Aorta (tissue), 5 donors: Measurements from ENCODE around the gene LRIT3. TPM values are rescaled to one million over a fixed set of nuclear protein-coding genes. Genes with fewer than 3 reads are reported as not detected.
"Not testable (repeated sequence)": the region's sequence is repeated elsewhere in the genome, so short reads cannot be mapped to it uniquely, and the experiment has no call there.

Experiments
- ATAC-seq: fragments of 200-7000 bp; cut with Tn5 transposase; one replicate; pipeline ENCODE4 v1.9.1; 2022; ENCODE audit warnings: moderate library complexity; ENCODE audit not compliant: low FRiP score
- DNase-seq, 2 donors: peaks; one replicate each; pipeline ENCODE4 v3.0.0-alpha.2; 2020
- H3K27ac ChIP-seq, 2 donors: one replicate each; pipeline ENCODE4 v1.5.1; 2013; ENCODE audit warnings: low read length in 2 of 2, mild to moderate bottlenecking in 2 of 2, moderate library complexity in 2 of 2, control low read depth in 1 of 2, inconsistent platforms in 1 of 2, low read depth in 1 of 2
- H3K27me3 ChIP-seq, 2 donors: one replicate each; pipeline ENCODE4 v1.6.1; 2013; ENCODE audit warnings: control low read depth in 1 of 2, low read length in 1 of 2, mild to moderate bottlenecking in 1 of 2, moderate library complexity in 1 of 2; ENCODE audit not compliant: insufficient read depth in 2 of 2, control insufficient read depth in 1 of 2
- H3K36me3 ChIP-seq, 2 donors: one replicate each; pipeline ENCODE4 v1.6.1; 2013; ENCODE audit warnings: control low read depth in 1 of 2, low read length in 1 of 2, mild to moderate bottlenecking in 1 of 2; ENCODE audit not compliant: insufficient read depth in 2 of 2, control insufficient read depth in 1 of 2
- H3K4me1 ChIP-seq, 2 donors: one replicate each; pipeline ENCODE4 v1.6.1; 2013; ENCODE audit warnings: low read length in 2 of 2, control low read depth in 1 of 2, mild to moderate bottlenecking in 1 of 2, moderate library complexity in 1 of 2; ENCODE audit not compliant: insufficient read depth in 2 of 2, control insufficient read depth in 1 of 2
- H3K4me3 ChIP-seq, 2 donors: one replicate each; pipeline ENCODE4 v1.5.1; 2013; ENCODE audit warnings: low read length in 2 of 2, control low read depth in 1 of 2, mild to moderate bottlenecking in 1 of 2
- H3K9me3 ChIP-seq: one replicate; pipeline ENCODE4 v1.6.1; 2013; ENCODE audit warnings: mild to moderate bottlenecking, low read length; ENCODE audit not compliant: control insufficient read depth
- WGBS, 2 donors: extraction: QIAGEN DNeasy Blood & Tissue Kit; methylation state at CpG; one replicate each; pipeline ENCODE4 v1.1.7; 2013; 5-methylcytosine and 5-hydroxymethylcytosine counted together
- intact Hi-C, 2 donors: fragments of 100-400 bp; cut with DNase I; formaldehyde crosslinking; loops; one replicate each; pipeline versions ENCODE4 v1.14.2 to v1.15.0; 2022
- polyA plus RNA-seq, 2 donors: library from polyadenylated mRNA; stranded (reverse); fragments of 200-250 nt; gene quantifications; one replicate each; pipeline ENCODE4 v1.2.3, GENCODE V29; 2013
- total RNA-seq, 2 donors: library from RNA; stranded (reverse); fragmentation: NEBNext Ultra II Directional; extraction: Animal tissue kit (Norgen Biotek cat#: 25700); gene quantifications; one replicate each; pipeline ENCODE4 v1.2.1, GENCODE V29; 2021
- donor health status: healthy with polysubstance abuse.
- donor health status: Bipolar disorder and iron deficiency.
- donor health status: DM: no; HTN: no; CAD: no.
- donor health status: DM: no; HTN: no; CAD: no.
- donor health status: DM: yes; HTN: yes; CAD: no.

The LRIT3 gene
- total and polyA plus RNA-seq, 4 donors = 0.26 to 0.49 (median 0.36) TPM; not detected in 1

GRCh38 chr4:109827672-109828071, 20.2 kb upstream of the LRIT3 start, which contains the start of gene RRH:
TSS of gene RRH (plus strand) at chr4:109827972. CDS start at chr4:109828028, 56 bp downstream.
- intact Hi-C loops = no loop called here
- no peak within 1 kb of the TSS for H3K4me3 ChIP-seq
- no peaks in the 10 kb centered on the region for H3K4me1 ChIP-seq
- H3K27me3 ChIP-seq = no peaks in the 10 kb centered on the region
- no peak for DNase-seq
- H3K36me3 ChIP-seq = peaks cover 0 to 2% of the 10 kb centered on the region in 2 donors
- no peak within 1 kb of the TSS for H3K27ac ChIP-seq
- H3K9me3 ChIP-seq = no peaks in the 10 kb centered on the region
- WGBS, 2 donors = 96 to 97% methylated on average over 2 of the region's 2 CpGs
- ATAC-seq = no peak

DNA sequence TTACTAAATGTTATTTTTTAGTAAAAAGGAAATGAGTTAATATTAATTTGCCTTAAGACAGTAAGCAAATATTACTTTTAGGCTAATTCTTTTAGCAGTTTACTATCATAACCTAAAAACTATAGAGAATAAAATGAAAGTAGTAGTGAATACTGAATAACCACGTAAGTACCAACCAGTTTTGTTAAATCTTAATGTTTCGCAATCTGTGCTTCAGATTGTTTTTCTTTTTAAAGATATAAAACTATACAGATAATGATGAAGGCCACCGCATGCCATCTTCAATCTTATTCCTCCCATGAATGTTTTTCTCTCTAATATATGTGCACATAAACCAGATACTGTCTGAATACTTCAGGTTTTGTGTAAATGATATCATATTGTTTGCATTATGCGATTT, 14.2 kb upstream of the LRIT3 start:
- no peak for DNase-seq
- intact Hi-C loops = no loop called here
- 89 to 93% methylated on average over 4 of the region's 4 CpGs for WGBS, 2 donors
- ATAC-seq = no peak
- no peak overlapping the region for H3K4me3 ChIP-seq
- H3K27me3 ChIP-seq = no peaks in the 10 kb centered on the region
- H3K27ac ChIP-seq = no peak overlapping the region
- no peaks in the 10 kb centered on the region for H3K4me1 ChIP-seq
- no peaks in the 10 kb centered on the region for H3K9me3 ChIP-seq
- peaks cover 0 to 3% of the 10 kb centered on the region in 2 donors for H3K36me3 ChIP-seq

GRCh38 chr4:109836985-109837384, 10.9 kb upstream of the LRIT3 start:
- H3K27ac ChIP-seq = no peak overlapping the region
- no peaks in the 10 kb centered on the region for H3K9me3 ChIP-seq
- no peaks in the 10 kb centered on the region for H3K4me1 ChIP-seq
- no peaks in the 10 kb centered on the region for H3K27me3 ChIP-seq
- no peak for DNase-seq
- 87% methylated on average over 3 of the region's 3 CpGs for WGBS, 2 donors
- ATAC-seq = no peak
- intact Hi-C loops = no loop called here
- peaks cover 0 to 3% of the 10 kb centered on the region in 2 donors for H3K36me3 ChIP-seq
- H3K4me3 ChIP-seq = no peak overlapping the region

- WGBS, 2 donors = 51 to 57% methylated on average over 6 of the region's 6 CpGs
Observed at GRCh38 chr4:109846395-109847098, 1.4 kb upstream of the LRIT3 start.

GRCh38 chr4:109848501-109848900, 594 bp downstream of the LRIT3 start:
- Histone ChIP-seq H3K4me1 (no peaks in the 10 kb centered on the region), H3K4me3 (no peak overlapping the region), H3K27ac (no peak overlapping the region), H3K36me3 (no peaks in the 10 kb centered on the region), H3K27me3 (peaks cover 0 to 1% of the 10 kb centered on the region in 2 donors), H3K9me3 (no peaks in the 10 kb centered on the region)
- intact Hi-C loops = no loop called here
- ATAC-seq = no peak
- no peak for DNase-seq
- 70 to 72% methylated on average over 2 of the region's 2 CpGs for WGBS, 2 donors

More at GRCh38 chr4:109846395-109847098, 1.4 kb upstream of the LRIT3 start:
- Histone ChIP-seq H3K27me3 (peaks cover 0 to under 1% of the 10 kb centered on the region in 2 donors), H3K9me3 (no peaks in the 10 kb centered on the region), H3K36me3 (no peaks in the 10 kb centered on the region), H3K4me3 (no peak overlapping the region), H3K4me1 (no peaks in the 10 kb centered on the region), H3K27ac (no peak overlapping the region)
- ATAC-seq (no peak), DNase-seq (no peak)
- intact Hi-C loops = no loop called here

DNA sequence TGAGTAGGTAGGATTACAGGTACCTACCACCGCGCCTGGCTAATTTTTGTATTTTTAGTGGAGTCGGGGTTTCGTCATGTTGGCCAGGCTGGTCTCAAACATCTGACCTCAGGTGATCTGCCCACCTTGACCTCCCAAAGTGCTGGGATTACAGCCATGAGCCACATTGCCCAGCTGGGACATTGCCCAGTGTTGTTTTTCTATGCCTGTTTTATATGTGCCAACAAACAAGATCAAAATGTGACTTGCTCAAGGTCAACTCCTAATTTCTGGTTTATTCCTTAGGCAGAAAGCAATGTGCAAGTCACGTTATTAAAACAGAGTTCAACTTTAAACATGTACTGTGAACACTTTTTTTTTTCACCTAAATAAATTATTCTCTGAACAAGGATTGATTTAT, 2.7 kb downstream of the LRIT3 start:
- H3K27ac ChIP-seq = no peak overlapping the region
- no peak for DNase-seq
- WGBS, 2 donors = 71 to 72% methylated on average over 5 of the region's 5 CpGs
- H3K9me3 ChIP-seq = no peaks in the 10 kb centered on the region
- ATAC-seq = no peak
- peaks cover 0 to 1% of the 10 kb centered on the region in 2 donors for H3K27me3 ChIP-seq
- H3K4me1 ChIP-seq = no peaks in the 10 kb centered on the region
- H3K4me3 ChIP-seq = no peak overlapping the region
- H3K36me3 ChIP-seq = no peaks in the 10 kb centered on the region
- intact Hi-C loops = no loop called here

DNA sequence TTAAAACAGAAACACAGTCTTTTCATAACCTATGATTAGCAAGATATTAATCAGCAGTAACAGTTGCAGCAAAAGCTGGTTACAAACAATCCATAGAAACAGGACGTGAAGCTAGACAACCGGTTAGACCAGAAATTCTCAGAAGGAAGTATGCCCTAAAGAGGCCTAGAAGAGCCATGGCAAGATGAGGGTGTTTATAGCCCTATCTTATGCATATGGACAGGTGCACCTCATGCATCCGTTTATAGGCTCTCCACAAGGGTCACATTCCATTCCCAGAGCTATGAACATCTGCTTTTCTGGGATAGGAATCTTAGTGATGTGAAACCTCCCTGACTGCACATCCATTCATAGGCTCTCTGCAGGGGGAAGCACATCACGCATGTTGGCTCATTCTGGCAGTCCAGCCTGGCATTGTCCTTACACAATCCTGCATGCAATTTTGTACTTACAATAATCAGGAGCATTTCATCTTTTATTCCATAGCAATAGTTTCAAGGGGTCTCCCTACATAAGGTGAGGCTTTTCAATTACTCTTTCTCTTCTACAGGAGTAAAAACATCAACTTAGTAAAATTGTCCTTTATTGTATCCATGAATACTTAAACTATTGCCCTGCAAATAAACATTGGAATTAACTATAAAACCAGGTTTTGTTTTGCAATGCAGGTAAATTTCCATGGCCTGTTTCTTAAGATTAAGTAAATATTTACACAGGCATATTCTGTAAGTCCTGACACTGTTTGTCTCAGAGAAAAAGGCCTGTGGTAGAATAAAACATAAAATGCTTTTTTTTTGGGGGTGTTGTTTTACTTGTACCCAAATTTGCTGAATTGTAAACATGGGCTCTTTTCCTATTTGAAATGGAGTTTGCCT, 11.8 kb downstream of the LRIT3 start:
- H3K4me3 ChIP-seq, H3K27ac ChIP-seq, H3K27me3 ChIP-seq, H3K4me1 ChIP-seq, H3K9me3 ChIP-seq, H3K36me3 ChIP-seq, intact Hi-C loops, ATAC-seq, DNase-seq: not testable (repeated sequence)
- WGBS, 2 donors = 76 to 88% methylated on average over 4 of the region's 4 CpGs

DNA sequence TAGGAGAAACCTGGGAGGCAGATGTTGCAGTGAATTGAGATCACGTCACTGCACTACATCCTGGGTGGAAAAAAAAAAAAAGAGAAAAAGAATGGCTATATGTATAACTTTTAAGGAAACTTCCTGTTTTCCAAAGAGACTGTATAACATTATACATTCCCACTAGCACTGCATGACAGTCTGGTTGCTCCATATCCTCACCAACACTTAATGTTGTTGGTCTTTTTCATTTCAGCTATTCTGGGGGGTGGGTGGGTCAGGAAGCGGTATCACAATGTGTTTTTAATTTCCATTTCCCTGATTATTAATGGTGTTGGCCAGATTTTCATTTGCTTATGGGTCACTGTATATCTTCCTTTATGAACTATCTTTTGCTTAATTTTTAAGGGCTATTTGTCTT, 13.4 kb downstream of the LRIT3 start:
- Histone ChIP-seq H3K27ac (no peak overlapping the region), H3K4me1 (no peaks in the 10 kb centered on the region), H3K9me3 (no peaks in the 10 kb centered on the region), H3K27me3 (no peaks in the 10 kb centered on the region), H3K4me3 (no peak overlapping the region), H3K36me3 (no peaks in the 10 kb centered on the region)
- intact Hi-C loops = no loop called here
- DNase-seq = no peak
- ATAC-seq = no peak
- WGBS, 2 donors = 91 to 95% methylated on average over 2 of the region's 2 CpGs
